ENCODE measurements around the gene TUBG2. TPM values are rescaled to one million over a fixed set of nuclear protein-coding genes. Genes with fewer than 3 reads are reported as not detected.
"Not testable (repeated sequence)": the region's sequence is repeated elsewhere in the genome, so short reads cannot be mapped to it uniquely, and the experiment has no call there.

TUBG2 gene
- 3.6 and 4.4 TPM in 2 replicates for total RNA-seq

- no peak for DNase-seq (ENCODE audit: low read depth, low spot score)
Observed at GRCh38 chr17:42659079-42659931, at the start of gene TUBG2. TUBG2 (plus strand) TSS chr17:42659284; CDS start chr17:42659504, 220 bp downstream.

GRCh38 chr17:42609814-42610801, 49.0 kb upstream of the TUBG2 start:
- not testable (repeated sequence) for DNase-seq (ENCODE audit: low read depth, low spot score)

- no peak for DNase-seq (ENCODE audit: low read depth, low spot score)
Observed at GRCh38 chr17:42612013-42612412, 47.1 kb upstream of the TUBG2 start.

- no peak for DNase-seq (ENCODE audit: low read depth, low spot score)
Observed at GRCh38 chr17:42613699-42614295, 45.3 kb upstream of the TUBG2 start.

- DNase-seq (ENCODE audit: low read depth, low spot score) = no peak
Observed at GRCh38 chr17:42617956-42618431, 41.1 kb upstream of the TUBG2 start.

GRCh38 chr17:42618442-42619150, 40.5 kb upstream of the TUBG2 start:
- no peak for DNase-seq (ENCODE audit: low read depth, low spot score)

GRCh38 chr17:42621987-42622386, 37.1 kb upstream of the TUBG2 start:
- not testable (repeated sequence) for DNase-seq (ENCODE audit: low read depth, low spot score)

GRCh38 chr17:42623271-42623670, 35.8 kb upstream of the TUBG2 start:
- no peak for DNase-seq (ENCODE audit: low read depth, low spot score)

GRCh38 chr17:42623732-42624596, 35.1 kb upstream of the TUBG2 start:
- peak; percentile 11 for DNase-seq (ENCODE audit: low read depth, low spot score)

- DNase-seq (ENCODE audit: low read depth, low spot score) = not testable (repeated sequence)
Observed at GRCh38 chr17:42627032-42627764, 31.9 kb upstream of the TUBG2 start.

GRCh38 chr17:42629411-42630009, 29.6 kb upstream of the TUBG2 start:
- no peak for DNase-seq (ENCODE audit: low read depth, low spot score)

- DNase-seq (ENCODE audit: low read depth, low spot score) = no peak
Observed at GRCh38 chr17:42632949-42633444, 26.1 kb upstream of the TUBG2 start.

GRCh38 chr17:42639525-42640113, 19.5 kb upstream of the TUBG2 start:
- no peak for DNase-seq (ENCODE audit: low read depth, low spot score)

- DNase-seq (ENCODE audit: low read depth, low spot score) = no peak
Observed at GRCh38 chr17:42640121-42640520, 19.0 kb upstream of the TUBG2 start.

GRCh38 chr17:42642336-42642735, 16.7 kb upstream of the TUBG2 start:
- no peak for DNase-seq (ENCODE audit: low read depth, low spot score)

GRCh38 chr17:42647778-42648177, 11.3 kb upstream of the TUBG2 start:
- DNase-seq (ENCODE audit: low read depth, low spot score) = no peak

GRCh38 chr17:42651392-42651791, 7.7 kb upstream of the TUBG2 start:
- DNase-seq (ENCODE audit: low read depth, low spot score) = no peak

Measured in pulmonary artery endothelial cell (primary cell).